Keratinocyte (primary cell): Measurements from ENCODE around the gene HTRA3. TPM values are rescaled to one million over a fixed set of nuclear protein-coding genes. Genes with fewer than 3 reads are reported as not detected.

Source experiments
- DNase-seq: peaks from one replicate; pipeline ENCODE4 v3.0.0-alpha.2; 2011; ENCODE audit warnings: low read depth, missing footprints, low spot score
- FAIRE-seq: peaks from 2 replicates; lab custom pipeline; 2011; peaks lifted over from hg19 to GRCh38; lab: Jason Lieb, UNC
- H2AFZ ChIP-seq: 2 replicates; pipeline ENCODE4 v1.6.0; 2012; ENCODE audit warnings: low read length, control low read depth, inconsistent platforms; ENCODE audit not compliant: control insufficient read depth
- H3K27ac ChIP-seq: 2 replicates; pipeline ENCODE4 v1.5.1; 2011; ENCODE audit warnings: low read length; ENCODE audit not compliant: control insufficient read depth, insufficient read depth
- H3K27me3 ChIP-seq: 3 replicates; pipeline ENCODE4 v1.6.0; 2011; ENCODE audit warnings: low read length; ENCODE audit not compliant: control insufficient read depth, insufficient read depth; ENCODE audit errors: extremely low read depth
- H3K36me3 ChIP-seq, 2 experiments: 2 replicates in 1 of 2; 3 replicates in 1 of 2; pipeline ENCODE4 v1.5.1; 2011; ENCODE audit warnings: low read length in 2 of 2, mild to moderate bottlenecking in 1 of 2; ENCODE audit not compliant: control insufficient read depth in 2 of 2, insufficient read depth in 2 of 2; ENCODE audit errors: extremely low read depth in 1 of 2
- H3K4me1 ChIP-seq: 3 replicates; pipeline ENCODE4 v1.5.1; 2011; ENCODE audit warnings: low read length; ENCODE audit not compliant: control insufficient read depth, insufficient read depth; ENCODE audit errors: extremely low read depth
- H3K4me2 ChIP-seq: 3 replicates; pipeline ENCODE4 v1.6.0; 2011; ENCODE audit warnings: low read depth, low read length; ENCODE audit not compliant: control insufficient read depth, insufficient read depth; ENCODE audit errors: extremely low read depth
- H3K4me3 ChIP-seq, 3 experiments: fragments of 200-600 bp in 1 of 3; sonication (generic) in 1 of 3; 2 replicates in 2 of 3; 3 replicates in 1 of 3; pipeline ENCODE4 v1.5.1; 2011 to 2016; ENCODE audit warnings: low read length in 3 of 3, mild to moderate bottlenecking in 3 of 3, control low read depth in 2 of 3, inconsistent platforms in 1 of 3, low read depth in 1 of 3, mixed read lengths in 1 of 3, mixed run types in 1 of 3, moderate library complexity in 1 of 3; ENCODE audit not compliant: control insufficient read depth in 2 of 3, insufficient read depth in 2 of 3; ENCODE audit errors: extremely low read depth in 1 of 3
- H3K79me2 ChIP-seq: 2 replicates; pipeline ENCODE4 v1.6.0; 2012; ENCODE audit warnings: low read length; ENCODE audit not compliant: control insufficient read depth, insufficient read depth
- H3K9ac ChIP-seq: 3 replicates; pipeline ENCODE4 v1.6.0; 2011; ENCODE audit warnings: low read length; ENCODE audit not compliant: control insufficient read depth, insufficient read depth; ENCODE audit errors: extremely low read depth
- H3K9me1 ChIP-seq: 3 replicates; pipeline ENCODE4 v1.6.0; 2011; ENCODE audit warnings: low read length; ENCODE audit not compliant: control insufficient read depth, insufficient read depth; ENCODE audit errors: extremely low read depth
- H3K9me3 ChIP-seq: 2 replicates; pipeline ENCODE4 v1.5.1; 2012; ENCODE audit warnings: low read depth, low read length; ENCODE audit not compliant: control insufficient read depth
- H4K20me1 ChIP-seq: 3 replicates; pipeline ENCODE4 v1.6.0; 2011; ENCODE audit warnings: low read length; ENCODE audit not compliant: control insufficient read depth, insufficient read depth; ENCODE audit errors: extremely low read depth
- EZH2 ChIP-seq: IDR thresholded peaks from one replicate; pipeline ENCODE4 v1.6.1; 2012; ENCODE audit warnings: inconsistent platforms, mild to moderate bottlenecking, low read length, moderate library complexity
- dilution Hi-C: fragments of 300-500 bp; cut with MboI; formaldehyde crosslinking; loops from one replicate; pipeline ENCODE4 v1.7.0; 2020; ENCODE audit warnings: low sequenced_read_pairs; ENCODE audit not compliant: extremely low pct_ligation_motif_present
- polyA plus RNA-seq, 5 experiments: library from polyadenylated mRNA; depleted of rRNA in 3 of 5; stranded (reverse) in 3 of 5; stranded (forward) in 1 of 5; unstranded in 1 of 5; fragments of >200 nt; gene quantifications; 1 replicate in 1 of 5; 2 replicates in 3 of 5; 3 replicates in 1 of 5; pipeline versions ENCODE4 v1.2.1 to v1.2.3, GENCODE V29; 2011 to 2012; ENCODE audit warnings: missing spikeins in 2 of 5, low read depth in 1 of 5, low replicate concordance in 1 of 5
- TF ChIP-seq, protein P1 (sequence below), 3 experiments: IDR thresholded peaks in 1 of 3; conservative IDR thresholded peaks in 1 of 3; optimal IDR thresholded peaks in 1 of 3; 2 replicates in 2 of 3; 3 replicates in 1 of 3; pipeline versions ENCODE3 to v1.5.1; 2011; ENCODE audit warnings: low read length in 3 of 3, mild to moderate bottlenecking in 3 of 3, moderate library complexity in 2 of 3, control low read depth in 1 of 3, inconsistent platforms in 1 of 3; ENCODE audit not compliant: insufficient read depth in 2 of 3; ENCODE audit errors: extremely low read depth in 1 of 3

HTRA3 gene
- polyA plus RNA-seq, 1 donor (not counting 4 experiments of a cell fraction or from before 2014, with no cell fraction given): not detected

GRCh38 chr4:8324640-8325239 is 55.2 kb downstream of the HTRA3 start:
- Histone ChIP-seq H3K27ac (no peak overlapping the region), H3K4me3 (no peak overlapping the region), H3K79me2 (no peaks in the 10 kb centered on the region), H3K9me3 (peaks cover 4% of the 10 kb centered on the region), H3K9me1 (no peaks in the 10 kb centered on the region), H4K20me1 (no peaks in the 10 kb centered on the region), H3K9ac (no peak overlapping the region), H3K36me3 (no peaks in the 10 kb centered on the region), H2AFZ (no peak overlapping the region), H3K4me1 (peaks cover 24% of the 10 kb centered on the region), H3K4me2 (peak overlapping the region; percentile 13), H3K27me3 (no peaks in the 10 kb centered on the region)
- no peak for DNase-seq
- peak; percentile 20 for FAIRE-seq
- dilution Hi-C loops: no loop called here
- TF ChIP-seq EZH2: no peak
- TF ChIP-seq, protein P1, sequence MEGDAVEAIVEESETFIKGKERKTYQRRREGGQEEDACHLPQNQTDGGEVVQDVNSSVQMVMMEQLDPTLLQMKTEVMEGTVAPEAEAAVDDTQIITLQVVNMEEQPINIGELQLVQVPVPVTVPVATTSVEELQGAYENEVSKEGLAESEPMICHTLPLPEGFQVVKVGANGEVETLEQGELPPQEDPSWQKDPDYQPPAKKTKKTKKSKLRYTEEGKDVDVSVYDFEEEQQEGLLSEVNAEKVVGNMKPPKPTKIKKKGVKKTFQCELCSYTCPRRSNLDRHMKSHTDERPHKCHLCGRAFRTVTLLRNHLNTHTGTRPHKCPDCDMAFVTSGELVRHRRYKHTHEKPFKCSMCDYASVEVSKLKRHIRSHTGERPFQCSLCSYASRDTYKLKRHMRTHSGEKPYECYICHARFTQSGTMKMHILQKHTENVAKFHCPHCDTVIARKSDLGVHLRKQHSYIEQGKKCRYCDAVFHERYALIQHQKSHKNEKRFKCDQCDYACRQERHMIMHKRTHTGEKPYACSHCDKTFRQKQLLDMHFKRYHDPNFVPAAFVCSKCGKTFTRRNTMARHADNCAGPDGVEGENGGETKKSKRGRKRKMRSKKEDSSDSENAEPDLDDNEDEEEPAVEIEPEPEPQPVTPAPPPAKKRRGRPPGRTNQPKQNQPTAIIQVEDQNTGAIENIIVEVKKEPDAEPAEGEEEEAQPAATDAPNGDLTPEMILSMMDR (optimal IDR thresholded peaks at IDR 0.05 in 1 of 3, IDR thresholded peaks at IDR 0.05 in 1 of 3, conservative IDR thresholded peaks at IDR 0.05 in 1 of 3; ENCODE audit: extremely low read depth in 1 of 3, insufficient read depth in 2 of 3, low read length in 3 of 3): no peak

DNA sequence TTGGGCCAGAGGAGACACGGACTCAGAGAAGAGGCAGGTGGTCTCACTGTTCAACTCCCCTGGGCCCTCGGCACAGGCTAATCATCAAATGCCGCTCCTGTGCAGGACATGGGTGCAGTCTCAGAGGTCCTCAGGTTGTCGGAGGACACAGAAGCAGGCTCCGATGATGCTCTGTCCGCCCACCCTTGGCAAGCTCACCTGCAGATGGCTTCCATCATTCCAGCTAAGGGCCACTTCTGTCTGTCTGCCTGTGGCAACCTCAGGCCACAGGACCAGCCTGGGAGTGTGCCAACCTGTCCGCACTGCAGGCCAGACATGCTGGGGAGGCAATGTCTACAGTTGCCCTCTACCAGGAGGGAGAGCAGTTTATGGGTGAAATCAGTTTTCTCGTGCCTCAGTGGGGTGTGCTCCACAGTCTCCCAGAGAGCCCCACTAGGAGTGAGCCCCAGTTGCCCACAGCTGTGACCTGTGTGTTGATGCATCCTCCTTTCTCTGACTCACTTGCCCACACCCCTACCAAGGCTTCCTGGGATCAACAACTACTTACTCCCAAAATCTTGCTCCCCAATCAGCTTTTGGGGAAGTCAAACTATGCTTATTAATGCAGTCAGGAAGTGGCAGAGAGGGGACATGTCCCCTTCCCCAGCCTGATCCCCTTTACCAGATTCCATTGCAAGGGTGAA is 55.9 kb downstream of the HTRA3 start:
- Histone ChIP-seq H3K4me2 (no peak overlapping the region), H2AFZ (no peak overlapping the region), H3K4me3 (no peak overlapping the region), H3K27me3 (no peaks in the 10 kb centered on the region), H3K9me1 (no peaks in the 10 kb centered on the region), H3K36me3 (no peaks in the 10 kb centered on the region), H4K20me1 (no peaks in the 10 kb centered on the region), H3K27ac (no peak overlapping the region), H3K79me2 (no peaks in the 10 kb centered on the region), H3K4me1 (peaks cover 18% of the 10 kb centered on the region), H3K9ac (no peak overlapping the region), H3K9me3 (peaks cover 4% of the 10 kb centered on the region)
- FAIRE-seq (peak; percentile 67), DNase-seq (no peak)
- TF ChIP-seq, protein P1 (optimal IDR thresholded peaks at IDR 0.05 in 1 of 3, IDR thresholded peaks at IDR 0.05 in 1 of 3, conservative IDR thresholded peaks at IDR 0.05 in 1 of 3; ENCODE audit: extremely low read depth in 1 of 3, insufficient read depth in 2 of 3, low read length in 3 of 3): no peak
- TF ChIP-seq EZH2: no peak
- dilution Hi-C loops: no loop called here
